ENCODE measurements around the gene C16orf96. TPM values are rescaled to one million over a fixed set of nuclear protein-coding genes. Genes with fewer than 3 reads are reported as not detected.

The C16orf96 gene
- total and polyA plus RNA-seq, 2 experiments from 2014 or later: 0.37 to 2.2 TPM

DNA sequence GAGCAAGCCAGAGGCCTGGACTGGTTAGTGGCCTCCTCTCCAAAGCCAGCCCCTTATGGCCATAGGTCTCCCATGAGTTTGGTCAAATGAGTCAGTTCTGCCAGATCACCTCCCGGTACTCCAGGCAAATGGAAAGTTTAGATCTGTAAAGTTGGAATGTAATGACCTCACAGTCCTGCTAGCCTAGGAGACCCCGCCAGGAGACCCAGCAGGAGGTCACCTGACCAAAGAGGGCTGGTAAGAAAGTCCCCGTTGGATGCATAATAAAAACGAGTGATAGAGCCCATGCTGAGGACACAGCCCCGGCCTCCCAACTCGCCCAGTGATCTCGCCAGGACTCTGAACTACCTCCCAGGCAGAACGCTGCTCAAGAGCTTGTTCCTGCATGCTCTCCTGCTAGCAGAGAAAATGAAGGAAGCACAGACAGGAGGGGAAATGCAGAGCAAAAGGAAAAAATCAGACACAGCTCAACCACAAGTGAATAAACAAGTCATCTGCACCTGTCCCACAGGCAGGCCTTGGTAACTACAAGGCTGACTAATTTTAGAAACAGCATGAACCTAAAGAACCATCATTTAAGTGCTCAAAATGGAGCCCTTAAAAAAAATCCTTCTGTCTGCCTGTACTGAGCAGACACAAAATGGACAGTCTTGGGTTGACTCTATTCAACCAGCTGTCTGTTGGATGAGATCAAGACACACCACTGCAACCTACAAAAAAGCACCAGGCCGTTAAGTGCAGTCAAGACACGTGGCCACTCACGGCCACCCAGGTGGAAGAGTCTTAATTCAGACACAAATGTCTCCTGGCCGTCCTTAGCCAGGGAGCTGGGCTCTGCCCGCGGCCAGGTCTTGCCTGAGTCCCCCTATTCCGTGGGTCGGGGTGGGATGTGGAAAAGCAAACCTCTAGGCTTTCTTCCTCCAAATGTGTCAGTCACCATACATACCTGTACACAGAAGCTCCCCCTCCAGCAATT lies 26.8 kb upstream of the C16orf96 start:
- ATAC-seq (peak; percentile 91), DNase-seq (ENCODE audit: low spot score) (peak; percentile 81)
- Histone ChIP-seq H3F3A (replicated peaks; ENCODE audit: low read depth) (peaks cover 13% of the 10 kb centered on the region; the same call in 1 of the 2 replicates), H3K4me2 (peak overlapping the region; percentile 71), H3K79me2 (replicated peaks; ENCODE audit: insufficient read depth) (peaks cover 57% of the 10 kb centered on the region), H3K36me3 (ENCODE audit: insufficient read depth) (no peaks in the 10 kb centered on the region; the same call in 1 of the 2 replicates), H3K4me3 (peak overlapping the region; percentile 34), H3K27me3 (ENCODE audit: insufficient read depth) (no peaks in the 10 kb centered on the region), H3K27ac (ENCODE audit: low read depth) (peak overlapping the region; percentile 91), H2AFZ (no peak overlapping the region), H3K4me1 (ENCODE audit: insufficient read depth) (peaks cover 11% of the 10 kb centered on the region; the same call in 1 of the 2 replicates), H3K9me2 (ENCODE audit: insufficient read depth) (no peaks in the 10 kb centered on the region), H4K20me1 (replicated peaks; ENCODE audit: insufficient read depth) (no peaks in the 10 kb centered on the region; the same call in 1 of the 2 replicates)
- Mint-ChIP-seq H3K4me1 (peaks cover 27% of the 10 kb centered on the region), H3K27ac (peak overlapping the region; percentile 88), H3K4me3 (peak overlapping the region; percentile 36; the same call in 1 of the 3 replicates), H3K36me3 (ENCODE audit: low read depth) (peaks cover 29% of the 10 kb centered on the region), H3K27me3 (ENCODE audit: insufficient read depth, low read depth, poor library complexity) (peaks cover 19% of the 10 kb centered on the region), H3K9me3 (no peaks in the 10 kb centered on the region)
- TF ChIP-seq STAT1 (IDR thresholded peaks at IDR 0.05; ENCODE audit: unreplicated experiment): no peak
- no peak for TF ChIP-seq EZH2 (IDR thresholded peaks at IDR 0.05; ENCODE audit: low read depth, unreplicated experiment)
- TF ChIP-seq NANOG (IDR thresholded peaks at IDR 0.05; ENCODE audit: borderline replicate concordance): no peak
- TF ChIP-seq JUNB (IDR thresholded peaks at IDR 0.05; ENCODE audit: unreplicated experiment): no peak
- TF ChIP-seq ZNF331 (CRISPR knock-in tag; IDR thresholded peaks at IDR 0.05; ENCODE audit: low read depth): no peak
- TF ChIP-seq, protein P1, sequence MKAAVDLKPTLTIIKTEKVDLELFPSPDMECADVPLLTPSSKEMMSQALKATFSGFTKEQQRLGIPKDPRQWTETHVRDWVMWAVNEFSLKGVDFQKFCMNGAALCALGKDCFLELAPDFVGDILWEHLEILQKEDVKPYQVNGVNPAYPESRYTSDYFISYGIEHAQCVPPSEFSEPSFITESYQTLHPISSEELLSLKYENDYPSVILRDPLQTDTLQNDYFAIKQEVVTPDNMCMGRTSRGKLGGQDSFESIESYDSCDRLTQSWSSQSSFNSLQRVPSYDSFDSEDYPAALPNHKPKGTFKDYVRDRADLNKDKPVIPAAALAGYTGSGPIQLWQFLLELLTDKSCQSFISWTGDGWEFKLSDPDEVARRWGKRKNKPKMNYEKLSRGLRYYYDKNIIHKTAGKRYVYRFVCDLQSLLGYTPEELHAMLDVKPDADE (IDR thresholded peaks at IDR 0.05): no peak
- TF ChIP-seq, protein P2, sequence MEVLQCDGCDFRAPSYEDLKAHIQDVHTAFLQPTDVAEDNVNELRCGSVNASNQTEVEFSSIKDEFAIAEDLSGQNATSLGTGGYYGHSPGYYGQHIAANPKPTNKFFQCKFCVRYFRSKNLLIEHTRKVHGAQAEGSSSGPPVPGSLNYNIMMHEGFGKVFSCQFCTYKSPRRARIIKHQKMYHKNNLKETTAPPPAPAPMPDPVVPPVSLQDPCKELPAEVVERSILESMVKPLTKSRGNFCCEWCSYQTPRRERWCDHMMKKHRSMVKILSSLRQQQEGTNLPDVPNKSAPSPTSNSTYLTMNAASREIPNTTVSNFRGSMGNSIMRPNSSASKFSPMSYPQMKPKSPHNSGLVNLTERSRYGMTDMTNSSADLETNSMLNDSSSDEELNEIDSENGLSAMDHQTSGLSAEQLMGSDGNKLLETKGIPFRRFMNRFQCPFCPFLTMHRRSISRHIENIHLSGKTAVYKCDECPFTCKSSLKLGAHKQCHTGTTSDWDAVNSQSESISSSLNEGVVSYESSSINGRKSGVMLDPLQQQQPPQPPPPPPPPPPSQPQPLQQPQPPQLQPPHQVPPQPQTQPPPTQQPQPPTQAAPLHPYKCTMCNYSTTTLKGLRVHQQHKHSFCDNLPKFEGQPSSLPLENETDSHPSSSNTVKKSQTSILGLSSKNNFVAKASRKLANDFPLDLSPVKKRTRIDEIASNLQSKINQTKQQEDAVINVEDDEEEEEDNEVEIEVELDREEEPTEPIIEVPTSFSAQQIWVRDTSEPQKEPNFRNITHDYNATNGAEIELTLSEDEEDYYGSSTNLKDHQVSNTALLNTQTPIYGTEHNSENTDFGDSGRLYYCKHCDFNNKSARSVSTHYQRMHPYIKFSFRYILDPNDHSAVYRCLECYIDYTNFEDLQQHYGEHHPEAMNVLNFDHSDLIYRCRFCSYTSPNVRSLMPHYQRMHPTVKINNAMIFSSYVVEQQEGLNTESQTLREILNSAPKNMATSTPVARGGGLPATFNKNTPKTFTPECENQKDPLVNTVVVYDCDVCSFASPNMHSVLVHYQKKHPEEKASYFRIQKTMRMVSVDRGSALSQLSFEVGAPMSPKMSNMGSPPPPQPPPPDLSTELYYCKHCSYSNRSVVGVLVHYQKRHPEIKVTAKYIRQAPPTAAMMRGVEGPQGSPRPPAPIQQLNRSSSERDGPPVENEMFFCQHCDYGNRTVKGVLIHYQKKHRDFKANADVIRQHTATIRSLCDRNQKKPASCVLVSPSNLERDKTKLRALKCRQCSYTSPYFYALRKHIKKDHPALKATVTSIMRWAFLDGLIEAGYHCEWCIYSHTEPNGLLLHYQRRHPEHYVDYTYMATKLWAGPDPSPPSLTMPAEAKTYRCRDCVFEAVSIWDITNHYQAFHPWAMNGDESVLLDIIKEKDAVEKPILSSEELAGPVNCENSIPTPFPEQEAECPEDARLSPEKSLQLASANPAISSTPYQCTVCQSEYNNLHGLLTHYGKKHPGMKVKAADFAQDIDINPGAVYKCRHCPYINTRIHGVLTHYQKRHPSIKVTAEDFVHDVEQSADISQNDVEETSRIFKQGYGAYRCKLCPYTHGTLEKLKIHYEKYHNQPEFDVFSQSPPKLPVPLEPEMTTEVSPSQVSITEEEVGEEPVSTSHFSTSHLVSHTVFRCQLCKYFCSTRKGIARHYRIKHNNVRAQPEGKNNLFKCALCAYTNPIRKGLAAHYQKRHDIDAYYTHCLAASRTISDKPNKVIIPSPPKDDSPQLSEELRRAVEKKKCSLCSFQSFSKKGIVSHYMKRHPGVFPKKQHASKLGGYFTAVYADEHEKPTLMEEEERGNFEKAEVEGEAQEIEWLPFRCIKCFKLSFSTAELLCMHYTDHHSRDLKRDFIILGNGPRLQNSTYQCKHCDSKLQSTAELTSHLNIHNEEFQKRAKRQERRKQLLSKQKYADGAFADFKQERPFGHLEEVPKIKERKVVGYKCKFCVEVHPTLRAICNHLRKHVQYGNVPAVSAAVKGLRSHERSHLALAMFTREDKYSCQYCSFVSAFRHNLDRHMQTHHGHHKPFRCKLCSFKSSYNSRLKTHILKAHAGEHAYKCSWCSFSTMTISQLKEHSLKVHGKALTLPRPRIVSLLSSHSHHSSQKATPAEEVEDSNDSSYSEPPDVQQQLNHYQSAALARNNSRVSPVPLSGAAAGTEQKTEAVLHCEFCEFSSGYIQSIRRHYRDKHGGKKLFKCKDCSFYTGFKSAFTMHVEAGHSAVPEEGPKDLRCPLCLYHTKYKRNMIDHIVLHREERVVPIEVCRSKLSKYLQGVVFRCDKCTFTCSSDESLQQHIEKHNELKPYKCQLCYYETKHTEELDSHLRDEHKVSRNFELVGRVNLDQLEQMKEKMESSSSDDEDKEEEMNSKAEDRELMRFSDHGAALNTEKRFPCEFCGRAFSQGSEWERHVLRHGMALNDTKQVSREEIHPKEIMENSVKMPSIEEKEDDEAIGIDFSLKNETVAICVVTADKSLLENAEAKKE (CRISPR knock-in tag; IDR thresholded peaks at IDR 0.05): no peak; the same call in 1 of the 2 replicates
- no peak for TF ChIP-seq EZH2phosphoT487 (IDR thresholded peaks at IDR 0.05; ENCODE audit: unreplicated experiment)
- TF ChIP-seq, protein P3, sequence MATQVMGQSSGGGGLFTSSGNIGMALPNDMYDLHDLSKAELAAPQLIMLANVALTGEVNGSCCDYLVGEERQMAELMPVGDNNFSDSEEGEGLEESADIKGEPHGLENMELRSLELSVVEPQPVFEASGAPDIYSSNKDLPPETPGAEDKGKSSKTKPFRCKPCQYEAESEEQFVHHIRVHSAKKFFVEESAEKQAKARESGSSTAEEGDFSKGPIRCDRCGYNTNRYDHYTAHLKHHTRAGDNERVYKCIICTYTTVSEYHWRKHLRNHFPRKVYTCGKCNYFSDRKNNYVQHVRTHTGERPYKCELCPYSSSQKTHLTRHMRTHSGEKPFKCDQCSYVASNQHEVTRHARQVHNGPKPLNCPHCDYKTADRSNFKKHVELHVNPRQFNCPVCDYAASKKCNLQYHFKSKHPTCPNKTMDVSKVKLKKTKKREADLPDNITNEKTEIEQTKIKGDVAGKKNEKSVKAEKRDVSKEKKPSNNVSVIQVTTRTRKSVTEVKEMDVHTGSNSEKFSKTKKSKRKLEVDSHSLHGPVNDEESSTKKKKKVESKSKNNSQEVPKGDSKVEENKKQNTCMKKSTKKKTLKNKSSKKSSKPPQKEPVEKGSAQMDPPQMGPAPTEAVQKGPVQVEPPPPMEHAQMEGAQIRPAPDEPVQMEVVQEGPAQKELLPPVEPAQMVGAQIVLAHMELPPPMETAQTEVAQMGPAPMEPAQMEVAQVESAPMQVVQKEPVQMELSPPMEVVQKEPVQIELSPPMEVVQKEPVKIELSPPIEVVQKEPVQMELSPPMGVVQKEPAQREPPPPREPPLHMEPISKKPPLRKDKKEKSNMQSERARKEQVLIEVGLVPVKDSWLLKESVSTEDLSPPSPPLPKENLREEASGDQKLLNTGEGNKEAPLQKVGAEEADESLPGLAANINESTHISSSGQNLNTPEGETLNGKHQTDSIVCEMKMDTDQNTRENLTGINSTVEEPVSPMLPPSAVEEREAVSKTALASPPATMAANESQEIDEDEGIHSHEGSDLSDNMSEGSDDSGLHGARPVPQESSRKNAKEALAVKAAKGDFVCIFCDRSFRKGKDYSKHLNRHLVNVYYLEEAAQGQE (IDR thresholded peaks at IDR 0.05; ENCODE audit: unreplicated experiment): peak; percentile 3
- TF ChIP-seq POLR2AphosphoS5 (IDR thresholded peaks at IDR 0.05; ENCODE audit: low read depth): no peak; the same call in 1 of the 2 replicates
- TF ChIP-seq ZNF114 (CRISPR knock-in tag; IDR thresholded peaks at IDR 0.05): no peak
- TF ChIP-seq, protein P4, sequence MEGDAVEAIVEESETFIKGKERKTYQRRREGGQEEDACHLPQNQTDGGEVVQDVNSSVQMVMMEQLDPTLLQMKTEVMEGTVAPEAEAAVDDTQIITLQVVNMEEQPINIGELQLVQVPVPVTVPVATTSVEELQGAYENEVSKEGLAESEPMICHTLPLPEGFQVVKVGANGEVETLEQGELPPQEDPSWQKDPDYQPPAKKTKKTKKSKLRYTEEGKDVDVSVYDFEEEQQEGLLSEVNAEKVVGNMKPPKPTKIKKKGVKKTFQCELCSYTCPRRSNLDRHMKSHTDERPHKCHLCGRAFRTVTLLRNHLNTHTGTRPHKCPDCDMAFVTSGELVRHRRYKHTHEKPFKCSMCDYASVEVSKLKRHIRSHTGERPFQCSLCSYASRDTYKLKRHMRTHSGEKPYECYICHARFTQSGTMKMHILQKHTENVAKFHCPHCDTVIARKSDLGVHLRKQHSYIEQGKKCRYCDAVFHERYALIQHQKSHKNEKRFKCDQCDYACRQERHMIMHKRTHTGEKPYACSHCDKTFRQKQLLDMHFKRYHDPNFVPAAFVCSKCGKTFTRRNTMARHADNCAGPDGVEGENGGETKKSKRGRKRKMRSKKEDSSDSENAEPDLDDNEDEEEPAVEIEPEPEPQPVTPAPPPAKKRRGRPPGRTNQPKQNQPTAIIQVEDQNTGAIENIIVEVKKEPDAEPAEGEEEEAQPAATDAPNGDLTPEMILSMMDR (conservative IDR thresholded peaks at IDR 0.05; ENCODE audit: low read depth in 2 of 2): no peak
- peak; percentile 65 for TF ChIP-seq CREB1 (CRISPR knock-in tag; IDR thresholded peaks at IDR 0.05; ENCODE audit: low read depth)

Data from GM23338 (cell line).